Neuronal stem cell (in vitro differentiated cells): ENCODE results near the gene C7.

Source experiments
- DNase-seq: peaks from one replicate; pipeline ENCODE4 v3.0.0-alpha.2; 2013; ENCODE audit warnings: low spot score
- H2AFZ ChIP-seq: one replicate; pipeline ENCODE4 v1.6.1; 2013; ENCODE audit warnings: mild to moderate bottlenecking, low read length, inconsistent platforms
- H2AK5ac ChIP-seq: 2 replicates; pipeline ENCODE4 v1.6.1; 2013; ENCODE audit warnings: low read depth, mild to moderate bottlenecking, inconsistent platforms, low read length, moderate library complexity, mixed read lengths
- H2BK120ac ChIP-seq: 2 replicates; pipeline ENCODE4 v1.6.1; 2013; ENCODE audit warnings: low read depth, mild to moderate bottlenecking, inconsistent platforms, low read length, moderate library complexity, mixed read lengths
- H2BK12ac ChIP-seq: one replicate; pipeline ENCODE4 v1.6.1; 2013; ENCODE audit warnings: low read length, inconsistent platforms
- H2BK15ac ChIP-seq: 2 replicates; pipeline ENCODE4 v1.6.1; 2013; ENCODE audit warnings: mild to moderate bottlenecking, low read length, inconsistent platforms, mixed read lengths
- H2BK5ac ChIP-seq: one replicate; pipeline ENCODE4 v1.6.1; 2013; ENCODE audit warnings: inconsistent platforms, mild to moderate bottlenecking, low read length, moderate library complexity
- H3K14ac ChIP-seq: one replicate; pipeline ENCODE4 v1.6.1; 2013; ENCODE audit warnings: low read length, inconsistent platforms
- H3K18ac ChIP-seq: 2 replicates; pipeline ENCODE4 v1.6.1; 2013; ENCODE audit warnings: low read length, inconsistent platforms
- H3K23ac ChIP-seq: 2 replicates; pipeline ENCODE4 v1.6.1; 2013; ENCODE audit warnings: low read depth, mild to moderate bottlenecking, mixed read lengths, low read length, inconsistent platforms; ENCODE audit not compliant: poor library complexity
- H3K27ac ChIP-seq: replicated peaks from 3 replicates; pipeline ENCODE4 v1.5.1; 2013; ENCODE audit warnings: low read length, inconsistent platforms
- H3K27me3 ChIP-seq, 3 experiments: 2 replicates each; pipeline ENCODE4 v1.6.1; 2013; ENCODE audit warnings: low read length in 3 of 3, mild to moderate bottlenecking in 2 of 3, inconsistent platforms in 1 of 3, low read depth in 1 of 3, mixed read lengths in 1 of 3, moderate library complexity in 1 of 3; ENCODE audit not compliant: control insufficient read depth in 3 of 3, insufficient read depth in 3 of 3
- H3K36me3 ChIP-seq, 2 donors: replicated peaks in 1 of 2; 2 replicates each; pipeline ENCODE4 v1.6.1; 2013; ENCODE audit warnings: low read length in 2 of 2; ENCODE audit not compliant: control insufficient read depth in 2 of 2, insufficient read depth in 2 of 2
- H3K4ac ChIP-seq: 2 replicates; pipeline ENCODE4 v1.6.1; 2013; ENCODE audit warnings: inconsistent platforms, mild to moderate bottlenecking, low read length, moderate library complexity
- H3K4me1 ChIP-seq, 2 donors: 1 replicate in 1 of 2; 2 replicates in 1 of 2; pipeline ENCODE4 v1.6.1; 2013; ENCODE audit warnings: low read length in 2 of 2, low read depth in 1 of 2; ENCODE audit not compliant: control insufficient read depth in 2 of 2, insufficient read depth in 1 of 2
- H3K4me2 ChIP-seq: one replicate; pipeline ENCODE4 v1.6.1; 2013; ENCODE audit warnings: mild to moderate bottlenecking, low read length, inconsistent platforms; ENCODE audit not compliant: insufficient read depth, poor library complexity, severe bottlenecking
- H3K4me3 ChIP-seq, 2 donors: 2 replicates each; pipeline ENCODE4 v1.5.1; 2013; ENCODE audit warnings: low read length in 2 of 2, mild to moderate bottlenecking in 2 of 2, inconsistent platforms in 1 of 2, moderate library complexity in 1 of 2
- H3K79me1 ChIP-seq: one replicate; pipeline ENCODE4 v1.6.1; 2013; ENCODE audit warnings: low read depth, mild to moderate bottlenecking, inconsistent platforms, low read length, moderate library complexity
- H3K9ac ChIP-seq: one replicate; pipeline ENCODE4 v1.6.1; 2013; ENCODE audit warnings: mild to moderate bottlenecking, low read depth, low read length, inconsistent platforms; ENCODE audit not compliant: poor library complexity
- H3K9me3 ChIP-seq, 2 donors: replicated peaks in 1 of 2; 2 replicates each; pipeline versions ENCODE3 to v1.6.1; 2013; ENCODE audit warnings: low read length in 2 of 2, mild to moderate bottlenecking in 2 of 2, inconsistent platforms in 1 of 2, low read depth in 1 of 2, mixed read lengths in 1 of 2, moderate library complexity in 1 of 2; ENCODE audit not compliant: control insufficient read depth in 2 of 2, insufficient read depth in 1 of 2
- H4K8ac ChIP-seq: one replicate; pipeline ENCODE4 v1.6.1; 2013; ENCODE audit warnings: low read depth, mild to moderate bottlenecking, inconsistent platforms, low read length, moderate library complexity
- H4K91ac ChIP-seq: one replicate; pipeline ENCODE4 v1.6.1; 2013; ENCODE audit warnings: low read length, low read depth, mild to moderate bottlenecking, inconsistent platforms; ENCODE audit not compliant: poor library complexity
- WGBS, 2 donors: extraction: QIAGEN DNeasy Blood & Tissue Kit; methylation state at CpG; one replicate each; pipeline ENCODE4 v1.1.7; 2013; ENCODE audit warnings: missing lambda C conversion rate in 2 of 2, mixed read lengths in 1 of 2; ENCODE audit not compliant: insufficient read length in 2 of 2, insufficient replicate concordance in 1 of 2; ENCODE audit errors: extremely low coverage in 2 of 2; 5-methylcytosine and 5-hydroxymethylcytosine counted together

Gene C7

DNA sequence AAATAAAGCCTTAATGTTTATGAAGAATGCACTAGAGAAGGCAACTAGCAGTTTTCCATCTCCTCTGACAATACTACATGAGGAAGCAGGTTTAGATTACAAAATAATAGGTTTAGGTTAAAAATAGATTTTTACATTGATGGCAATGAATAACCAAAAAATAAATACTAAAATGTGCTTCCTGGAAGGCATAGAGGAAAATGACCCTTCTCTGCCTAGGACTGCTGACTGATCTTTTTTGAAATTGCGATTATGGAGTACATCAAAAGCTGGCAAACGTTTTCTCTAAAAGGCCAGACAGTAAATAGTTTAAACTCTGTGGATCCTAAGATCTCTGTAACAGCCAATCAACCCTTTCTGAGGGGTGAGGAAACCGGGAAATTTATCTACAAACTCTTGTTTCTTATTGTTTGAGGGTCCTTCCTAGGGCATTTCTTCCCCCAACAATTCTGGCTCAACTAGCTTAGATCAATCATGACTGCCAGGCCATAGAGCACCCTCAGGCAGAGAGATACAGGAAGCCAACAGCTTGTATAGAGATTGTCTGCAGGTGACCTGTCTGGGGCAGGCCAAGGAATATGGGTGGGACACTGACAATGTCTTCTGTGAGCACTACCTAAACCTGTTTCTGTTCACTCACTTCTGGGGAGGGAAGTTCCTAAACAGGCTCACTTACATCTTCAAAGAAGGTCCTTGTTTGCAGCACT lies 94.5 kb downstream of the C7 start:
- H3K4ac ChIP-seq: no peak overlapping the region

DNA sequence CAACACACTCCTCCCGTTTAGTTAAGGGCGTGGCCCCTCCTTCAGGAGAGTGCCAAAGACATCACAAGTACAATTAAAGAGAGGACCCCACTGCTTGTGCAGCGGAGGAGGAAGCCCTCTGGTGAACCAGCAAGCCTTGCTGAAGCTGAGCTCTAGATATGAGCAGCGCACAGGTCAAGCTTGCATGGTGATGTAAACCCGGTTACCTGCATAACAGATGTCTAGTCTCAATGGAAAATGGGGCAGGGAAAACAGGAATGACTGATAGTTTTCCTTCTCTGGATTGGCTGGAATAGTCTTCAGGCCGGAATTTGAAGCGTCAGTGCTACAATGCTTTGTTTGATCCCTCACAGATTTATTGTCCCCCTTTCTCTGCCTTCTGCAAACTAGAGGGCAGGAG lies 95.6 kb downstream of the C7 start:
- Histone ChIP-seq H4K91ac (no peak overlapping the region), H4K8ac (no peak overlapping the region), H3K9ac (no peak overlapping the region), H3K9me3 (peaks cover 0 to 2% of the 10 kb centered on the region in 2 donors), H3K23ac (no peak overlapping the region), H3K14ac (no peak overlapping the region), H2BK5ac (no peak overlapping the region), H2AK5ac (no peak overlapping the region), H3K79me1 (no peaks in the 10 kb centered on the region), H3K4me1 (no peaks in the 10 kb centered on the region), H2BK12ac (no peak overlapping the region), H2BK15ac (no peak overlapping the region), H2BK120ac (no peak overlapping the region), H3K27me3 (no peaks in the 10 kb centered on the region), H3K4me2 (no peak overlapping the region), H3K36me3 (no peaks in the 10 kb centered on the region), H3K18ac (no peak overlapping the region), H3K4ac (no peak overlapping the region), H2AFZ (no peak overlapping the region), H3K27ac (no peak overlapping the region), H3K4me3 (no peak overlapping the region)
- DNase-seq: no peak
- no CpG with 5 or more reads among the region's 7 CpGs for WGBS, 2 donors

More for the DNA sequence above, 94.5 kb downstream of the C7 start:
- Histone ChIP-seq H3K79me1 (no peaks in the 10 kb centered on the region), H3K14ac (no peak overlapping the region), H3K27me3 (no peaks in the 10 kb centered on the region), H3K4me1 (no peaks in the 10 kb centered on the region), H2BK5ac (no peak overlapping the region), H3K36me3 (no peaks in the 10 kb centered on the region), H4K8ac (no peak overlapping the region), H3K9me3 (peaks cover 0 to 2% of the 10 kb centered on the region in 2 donors), H2AFZ (no peak overlapping the region), H3K23ac (no peak overlapping the region), H3K27ac (no peak overlapping the region), H2AK5ac (no peak overlapping the region), H3K4me3 (no peak overlapping the region), H3K18ac (no peak overlapping the region), H4K91ac (no peak overlapping the region), H2BK120ac (no peak overlapping the region), H3K4me2 (no peak overlapping the region), H2BK15ac (no peak overlapping the region), H2BK12ac (no peak overlapping the region), H3K9ac (no peak overlapping the region)
- no CpG with 5 or more reads among the region's 3 CpGs for WGBS, 2 donors
- no peak for DNase-seq

DNA sequence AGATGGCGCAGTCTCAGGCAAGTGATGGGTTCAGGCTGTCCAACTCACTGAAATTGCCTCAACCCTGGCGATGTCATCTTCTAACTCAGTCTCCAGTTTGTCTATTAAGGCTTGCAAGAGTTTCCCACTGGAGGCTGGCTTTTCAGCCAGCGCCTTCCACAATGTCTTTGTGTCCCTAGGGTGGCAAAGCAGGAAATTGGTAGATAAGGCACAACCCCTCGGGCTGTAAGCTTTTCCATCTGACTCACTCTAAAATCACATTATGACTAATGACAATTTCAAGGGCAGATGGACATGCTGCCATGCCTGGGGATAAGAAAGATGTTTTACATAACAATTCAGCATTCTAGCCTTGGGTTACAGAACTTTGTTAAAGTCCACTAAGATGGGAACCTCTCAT lies 99.9 kb downstream of the C7 start:
- Histone ChIP-seq H3K4me1 (no peaks in the 10 kb centered on the region), H3K79me1 (no peaks in the 10 kb centered on the region), H3K4me3 (no peak overlapping the region), H4K91ac (no peak overlapping the region), H2BK120ac (no peak overlapping the region), H3K36me3 (no peaks in the 10 kb centered on the region), H4K8ac (no peak overlapping the region), H3K18ac (no peak overlapping the region), H2BK15ac (no peak overlapping the region), H2AK5ac (no peak overlapping the region), H3K27ac (no peak overlapping the region), H3K27me3 (no peaks in the 10 kb centered on the region), H3K4ac (no peak overlapping the region), H2BK12ac (no peak overlapping the region), H3K23ac (no peak overlapping the region), H3K9me3 (peaks cover 0 to 2% of the 10 kb centered on the region in 2 donors), H3K14ac (no peak overlapping the region), H3K9ac (no peak overlapping the region), H2BK5ac (no peak overlapping the region), H3K4me2 (no peak overlapping the region), H2AFZ (no peak overlapping the region)
- no CpG with 5 or more reads among the region's 4 CpGs for WGBS, 2 donors
- no peak for DNase-seq

DNA sequence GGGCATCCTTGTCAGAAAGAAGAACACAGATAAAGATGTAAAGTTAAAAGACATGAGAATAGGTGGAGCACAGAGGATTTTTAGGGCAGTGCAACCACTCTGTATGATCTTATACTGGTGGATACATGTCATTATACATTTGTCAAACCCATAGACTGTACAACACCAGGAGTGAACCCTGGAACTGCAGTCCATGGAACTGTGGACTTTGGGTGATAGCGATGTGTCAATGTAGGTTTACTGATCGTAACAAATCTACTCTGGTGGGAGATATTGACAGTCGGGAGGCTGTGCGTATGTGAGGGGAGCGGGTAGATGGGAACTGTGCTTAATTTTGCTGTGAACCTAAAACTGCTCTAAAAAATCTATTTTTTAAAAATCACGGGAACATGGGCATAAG lies 101.3 kb downstream of the C7 start:
- Histone ChIP-seq H3K14ac (no peak overlapping the region), H2AK5ac (no peak overlapping the region), H2BK120ac (no peak overlapping the region), H3K4me3 (no peak overlapping the region), H3K4ac (no peak overlapping the region), H4K91ac (no peak overlapping the region), H3K9me3 (no peaks in the 10 kb centered on the region), H3K4me1 (no peaks in the 10 kb centered on the region), H3K18ac (no peak overlapping the region), H3K79me1 (no peaks in the 10 kb centered on the region), H3K4me2 (no peak overlapping the region), H3K27me3 (no peaks in the 10 kb centered on the region), H4K8ac (no peak overlapping the region), H3K27ac (no peak overlapping the region), H3K23ac (no peak overlapping the region), H2BK5ac (no peak overlapping the region), H2BK12ac (no peak overlapping the region), H3K36me3 (no peaks in the 10 kb centered on the region), H3K9ac (no peak overlapping the region), H2BK15ac (no peak overlapping the region), H2AFZ (no peak overlapping the region)
- DNase-seq: no peak
- no CpG with 5 or more reads among the region's 6 CpGs for WGBS, 2 donors
